Stimulated activated CD8-positive, alpha-beta memory T cell treated with anti-CD3 and anti-CD28 coated beads, Interleukin-4, amount 100 ng/mL, for 4 hours (primary cell): ENCODE results near the gene MYO18B.

Experiments used
- DNase-seq, 2 donors: peaks; one replicate each; pipeline ENCODE4 v3.0.0-alpha.2; 2020; ENCODE audit warnings: low read depth in 2 of 2, low spot score in 1 of 2

The MYO18B gene

GRCh38 chr22:26038365-26038764, 296.4 kb downstream of the MYO18B start:
- no peak for DNase-seq

GRCh38 chr22:26041931-26042330, 299.9 kb downstream of the MYO18B start:
- DNase-seq = no peak

GRCh38 chr22:26043031-26043430, 301.0 kb downstream of the MYO18B start:
- no peak for DNase-seq

GRCh38 chr22:26045051-26045450, 303.1 kb downstream of the MYO18B start:
- DNase-seq = no peak

- DNase-seq = no peak
Measured at GRCh38 chr22:26045860-26046259, 303.9 kb downstream of the MYO18B start.

GRCh38 chr22:26047516-26047915, 305.5 kb downstream of the MYO18B start:
- no peak for DNase-seq

GRCh38 chr22:26047920-26048319, 305.9 kb downstream of the MYO18B start:
- no peak for DNase-seq

- DNase-seq = no peak
Measured at GRCh38 chr22:26050079-26050478, 308.1 kb downstream of the MYO18B start.

- DNase-seq = no peak
Measured at GRCh38 chr22:26053737-26054316, 311.8 kb downstream of the MYO18B start.

GRCh38 chr22:26054841-26055605, 313.0 kb downstream of the MYO18B start:
- DNase-seq = no peak

GRCh38 chr22:26055693-26056092, 313.7 kb downstream of the MYO18B start:
- DNase-seq = no peak

GRCh38 chr22:26056455-26057200, 314.6 kb downstream of the MYO18B start:
- DNase-seq = no peak

- DNase-seq = no peak
Measured at GRCh38 chr22:26057731-26058130, 315.7 kb downstream of the MYO18B start.

GRCh38 chr22:26064048-26064447, 322.1 kb downstream of the MYO18B start:
- DNase-seq = no peak

GRCh38 chr22:26065847-26066246, 323.9 kb downstream of the MYO18B start:
- DNase-seq = no peak

- DNase-seq = no peak
Measured at GRCh38 chr22:26066534-26066933, 324.5 kb downstream of the MYO18B start.

GRCh38 chr22:26068571-26068970, 326.6 kb downstream of the MYO18B start:
- DNase-seq = no peak

- DNase-seq = no peak
Measured at GRCh38 chr22:26072621-26073020, 330.6 kb downstream of the MYO18B start.

GRCh38 chr22:26075251-26075650, 333.3 kb downstream of the MYO18B start:
- no peak for DNase-seq

- no peak for DNase-seq
Measured at GRCh38 chr22:26079009-26079408, 337.0 kb downstream of the MYO18B start.
